GM06990 (cell line): ENCODE results near the gene PALS1.

Source experiments
- DNase-seq: peaks from one replicate; pipeline ENCODE4 v3.0.0-alpha.2; 2011; ENCODE audit not compliant: insufficient read length; ENCODE audit errors: extremely low read depth
- H3K27me3 ChIP-seq: replicated peaks from 2 replicates; pipeline ENCODE4 v1.6.0; 2011; ENCODE audit warnings: low read length; ENCODE audit not compliant: control insufficient read depth, insufficient read depth
- H3K36me3 ChIP-seq: 2 replicates; pipeline ENCODE4 v1.5.1; 2011; ENCODE audit warnings: low read length; ENCODE audit not compliant: control insufficient read depth, insufficient read depth
- H3K4me3 ChIP-seq: replicated peaks from 2 replicates; pipeline ENCODE4 v1.5.1; 2011; ENCODE audit warnings: low read depth, mild to moderate bottlenecking, control low read depth, low read length
- TF ChIP-seq, protein P1 (sequence below): IDR thresholded peaks from 2 replicates; pipeline ENCODE4 v1.5.1; 2011; ENCODE audit warnings: low read length, control low read depth, mild to moderate bottlenecking, inconsistent platforms; ENCODE audit not compliant: insufficient read depth, poor library complexity, severe bottlenecking

The PALS1 gene

DNA sequence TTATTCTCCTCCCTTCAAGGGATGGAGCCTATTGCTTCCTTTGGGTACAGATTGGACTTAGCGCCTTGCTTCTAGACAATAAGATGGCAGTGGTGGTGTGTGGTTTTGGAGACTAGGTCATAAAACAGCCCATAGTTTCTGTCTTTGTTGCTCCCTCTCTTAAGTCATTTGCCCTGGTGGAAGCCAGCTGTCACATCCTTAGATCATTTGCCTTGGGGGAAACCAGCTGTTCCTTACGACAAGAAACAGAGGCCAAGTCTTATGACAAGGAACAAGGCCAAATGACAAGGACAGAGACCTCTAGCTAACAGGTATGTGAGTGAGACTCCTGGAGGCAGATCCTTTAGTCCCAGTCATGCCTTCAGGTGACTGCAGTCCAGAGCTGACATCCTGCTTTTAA, 9.2 kb upstream of the PALS1 start:
- H3K36me3 ChIP-seq, result no peaks in the 10 kb centered on the region
- DNase-seq, result no peak
- no peak overlapping the region for H3K4me3 ChIP-seq
- H3K27me3 ChIP-seq, result no peaks in the 10 kb centered on the region
- TF ChIP-seq, protein P1, sequence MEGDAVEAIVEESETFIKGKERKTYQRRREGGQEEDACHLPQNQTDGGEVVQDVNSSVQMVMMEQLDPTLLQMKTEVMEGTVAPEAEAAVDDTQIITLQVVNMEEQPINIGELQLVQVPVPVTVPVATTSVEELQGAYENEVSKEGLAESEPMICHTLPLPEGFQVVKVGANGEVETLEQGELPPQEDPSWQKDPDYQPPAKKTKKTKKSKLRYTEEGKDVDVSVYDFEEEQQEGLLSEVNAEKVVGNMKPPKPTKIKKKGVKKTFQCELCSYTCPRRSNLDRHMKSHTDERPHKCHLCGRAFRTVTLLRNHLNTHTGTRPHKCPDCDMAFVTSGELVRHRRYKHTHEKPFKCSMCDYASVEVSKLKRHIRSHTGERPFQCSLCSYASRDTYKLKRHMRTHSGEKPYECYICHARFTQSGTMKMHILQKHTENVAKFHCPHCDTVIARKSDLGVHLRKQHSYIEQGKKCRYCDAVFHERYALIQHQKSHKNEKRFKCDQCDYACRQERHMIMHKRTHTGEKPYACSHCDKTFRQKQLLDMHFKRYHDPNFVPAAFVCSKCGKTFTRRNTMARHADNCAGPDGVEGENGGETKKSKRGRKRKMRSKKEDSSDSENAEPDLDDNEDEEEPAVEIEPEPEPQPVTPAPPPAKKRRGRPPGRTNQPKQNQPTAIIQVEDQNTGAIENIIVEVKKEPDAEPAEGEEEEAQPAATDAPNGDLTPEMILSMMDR, result no peak

DNA sequence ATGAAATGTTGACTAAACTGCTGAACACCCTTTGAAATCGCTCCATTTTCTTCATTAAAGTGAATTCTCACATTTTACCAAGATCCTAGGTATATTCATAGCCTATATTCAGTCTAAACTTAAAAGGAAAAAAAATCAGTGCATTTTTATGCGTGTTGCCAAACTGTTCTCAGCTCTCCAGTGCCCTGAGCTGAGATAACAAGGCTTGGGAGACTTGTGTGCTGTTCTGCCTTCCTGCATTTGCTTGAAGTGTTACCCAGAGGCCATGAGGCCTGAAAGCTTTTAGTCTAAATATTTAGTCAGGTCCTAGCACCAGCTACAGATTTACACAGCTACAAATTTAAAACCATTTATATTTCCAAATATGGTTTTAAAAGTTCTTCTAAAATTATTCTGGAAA, 8.6 kb upstream of the PALS1 start:
- TF ChIP-seq, protein P1, result no peak
- Histone ChIP-seq H3K36me3 (no peaks in the 10 kb centered on the region), H3K4me3 (no peak overlapping the region), H3K27me3 (no peaks in the 10 kb centered on the region)
- DNase-seq, result no peak

DNA sequence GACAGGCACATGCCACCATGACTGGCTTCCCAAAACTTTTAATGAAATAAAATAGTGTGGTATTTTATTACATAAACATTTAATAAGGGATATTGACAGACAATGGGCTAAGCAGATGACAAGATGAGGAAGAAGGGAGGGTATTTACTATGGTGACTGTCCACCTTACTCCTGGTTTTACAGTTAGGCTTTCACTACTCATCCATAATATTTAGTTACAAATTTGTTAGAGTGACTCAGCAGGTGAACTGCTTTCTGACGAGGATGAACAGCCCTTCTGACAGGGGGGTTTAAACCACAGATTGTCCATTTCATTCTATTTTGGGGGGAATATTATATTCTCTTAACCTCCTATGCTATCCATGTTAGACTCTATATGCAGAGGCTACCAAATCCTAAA, 3.6 kb upstream of the PALS1 start:
- TF ChIP-seq, protein P1, result no peak
- Histone ChIP-seq H3K4me3 (no peak overlapping the region), H3K36me3 (no peaks in the 10 kb centered on the region), H3K27me3 (no peaks in the 10 kb centered on the region)
- no peak for DNase-seq

DNA sequence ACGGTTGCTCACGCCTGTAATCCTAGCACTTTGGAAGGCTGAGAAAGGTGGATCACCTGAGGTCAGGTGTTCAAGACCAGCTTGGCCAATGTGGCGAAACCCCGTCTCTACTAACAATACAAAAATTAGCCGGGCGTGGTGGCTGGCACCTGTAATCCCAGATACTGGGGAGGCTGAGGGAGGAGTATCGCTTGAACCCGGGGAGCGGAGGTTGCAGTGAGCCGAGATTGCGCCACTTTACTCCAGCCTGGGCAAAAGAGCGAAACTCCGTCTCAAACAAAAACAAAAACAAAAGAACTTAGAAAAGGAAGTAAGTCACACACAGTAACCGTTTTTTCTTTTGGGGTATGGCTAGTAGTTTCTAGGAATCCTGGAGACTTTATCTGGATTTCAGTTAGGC, 1.7 kb upstream of the PALS1 start:
- TF ChIP-seq, protein P1, result no peak
- H3K4me3 ChIP-seq, result no peak overlapping the region
- H3K27me3 ChIP-seq, result no peaks in the 10 kb centered on the region
- H3K36me3 ChIP-seq, result no peaks in the 10 kb centered on the region
- no peak for DNase-seq

DNA sequence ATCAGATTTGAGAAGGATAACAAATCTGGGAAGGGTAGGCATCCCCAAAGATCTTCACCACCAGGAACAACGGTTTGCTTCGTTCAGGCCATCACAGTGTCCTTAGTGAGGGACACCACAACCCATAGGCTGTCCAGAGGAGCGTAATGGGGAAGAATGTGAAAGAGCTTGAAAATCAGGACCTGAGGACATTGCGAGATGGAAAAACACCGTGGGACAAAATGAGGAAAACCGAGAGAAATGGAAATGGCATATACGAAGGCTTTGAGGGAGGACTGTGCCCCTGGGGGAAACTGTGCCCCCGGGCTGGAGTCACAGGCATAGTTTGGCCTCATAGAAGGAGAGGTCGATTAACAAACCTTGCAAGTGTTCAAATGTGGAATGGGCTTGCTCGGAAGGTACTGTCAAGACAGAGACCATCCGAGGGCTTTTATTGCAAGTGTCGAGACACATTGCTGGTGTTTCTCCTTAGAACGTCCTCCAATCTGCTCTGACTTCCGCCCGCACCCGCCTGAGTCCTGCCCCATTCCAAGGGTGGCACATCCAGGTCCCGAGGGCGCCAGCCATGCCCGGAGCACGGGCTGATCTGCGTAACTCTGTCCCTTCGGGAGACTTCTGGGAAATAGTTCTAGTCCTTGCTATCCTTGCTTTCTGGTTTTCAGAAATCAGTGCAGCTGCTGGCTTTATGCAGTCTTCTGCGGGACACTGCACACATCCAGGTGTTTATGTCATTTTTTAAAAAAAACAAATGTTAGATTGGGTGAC, 885 bp upstream of the PALS1 start:
- DNase-seq, result no peak
- H3K4me3 ChIP-seq, result peak overlapping the region; percentile 81
- no peaks in the 10 kb centered on the region for H3K27me3 ChIP-seq
- H3K36me3 ChIP-seq, result no peaks in the 10 kb centered on the region
- TF ChIP-seq, protein P1, result no peak

DNA sequence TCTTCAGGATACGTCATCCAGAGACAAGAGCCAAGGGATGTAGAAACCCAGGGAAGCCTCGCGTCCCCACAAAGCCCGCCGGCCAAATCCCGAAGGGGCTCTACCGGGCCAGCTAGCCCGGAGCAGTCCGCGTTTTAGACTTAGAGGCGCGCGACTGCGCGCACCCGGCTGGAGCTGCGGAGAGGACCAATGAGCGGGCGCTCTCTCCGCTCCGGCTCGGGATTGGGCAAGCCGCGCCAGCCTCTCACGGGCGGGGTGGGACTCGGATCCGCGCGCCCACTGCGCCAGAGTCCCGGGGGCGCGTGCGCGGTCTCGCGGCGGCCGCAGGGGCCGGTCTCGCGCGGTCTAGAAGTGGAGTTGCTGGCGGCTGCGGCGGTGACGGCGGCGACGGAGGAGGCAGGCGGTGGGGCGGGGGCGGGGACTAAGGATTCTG, 241 bp upstream of the PALS1 start:
- peak overlapping the region; percentile 92 for H3K4me3 ChIP-seq
- TF ChIP-seq, protein P1, result no peak
- no peaks in the 10 kb centered on the region for H3K27me3 ChIP-seq
- no peaks in the 10 kb centered on the region for H3K36me3 ChIP-seq
- peak; percentile 99 for DNase-seq
